Astrocyte (in vitro differentiated cells and primary cell): Measurements from ENCODE around the gene NTN3. TPM values are rescaled to one million over a fixed set of nuclear protein-coding genes. Genes with fewer than 3 reads are reported as not detected.

Source experiments
- DNase-seq: peaks from one replicate; pipeline ENCODE4 v3.0.0-alpha.2; 2010; ENCODE audit warnings: low read depth
- FAIRE-seq: peaks from 2 replicates; lab custom pipeline; 2011; peaks lifted over from hg19 to GRCh38; lab: Jason Lieb, UNC
- H2AFZ ChIP-seq: 2 replicates; pipeline ENCODE4 v1.6.0; 2012; ENCODE audit warnings: low read depth, low read length, inconsistent platforms
- H3K27ac ChIP-seq: 2 replicates; pipeline ENCODE4 v1.5.1; 2011; ENCODE audit warnings: low read depth, low read length, inconsistent platforms
- H3K27me3 ChIP-seq: 2 replicates; pipeline ENCODE4 v1.6.0; 2011; ENCODE audit warnings: low read length, inconsistent platforms; ENCODE audit not compliant: insufficient read depth
- H3K36me3 ChIP-seq: 2 replicates; pipeline ENCODE4 v1.5.1; 2011; ENCODE audit warnings: low read length, inconsistent platforms; ENCODE audit not compliant: insufficient read depth
- H3K4me1 ChIP-seq: 2 replicates; pipeline ENCODE4 v1.5.1; 2011; ENCODE audit warnings: low read length, inconsistent platforms; ENCODE audit not compliant: insufficient read depth
- H3K4me2 ChIP-seq: 2 replicates; pipeline ENCODE4 v1.6.0; 2012; ENCODE audit warnings: low read length, inconsistent platforms
- H3K4me3 ChIP-seq: 2 replicates; pipeline ENCODE4 v1.5.1; 2011; ENCODE audit warnings: low read depth, mild to moderate bottlenecking, low read length, inconsistent platforms; ENCODE audit not compliant: insufficient read depth
- H3K79me2 ChIP-seq: 2 replicates; pipeline ENCODE4 v1.6.0; 2012; ENCODE audit warnings: mild to moderate bottlenecking, low read length, inconsistent platforms; ENCODE audit not compliant: insufficient read depth
- H3K9ac ChIP-seq: 2 replicates; pipeline ENCODE4 v1.6.0; 2012; ENCODE audit warnings: mild to moderate bottlenecking, low read length, inconsistent platforms
- H3K9me3 ChIP-seq: 2 replicates; pipeline ENCODE4 v1.5.1; 2012; ENCODE audit warnings: low read depth, mild to moderate bottlenecking, low read length, inconsistent platforms; ENCODE audit not compliant: insufficient read depth
- H4K20me1 ChIP-seq: 2 replicates; pipeline ENCODE4 v1.6.0; 2012; ENCODE audit warnings: low read length, inconsistent platforms; ENCODE audit not compliant: insufficient read depth
- H3K27ac Mint-ChIP-seq: one replicate; pipeline ENCODE4 v1.8.0; 2021; ENCODE audit warnings: mild to moderate bottlenecking, mixed read lengths; ENCODE audit not compliant: unreplicated experiment
- H3K27me3 Mint-ChIP-seq: one replicate; pipeline ENCODE4 v1.8.0; 2021; ENCODE audit warnings: low read depth, mixed read lengths; ENCODE audit not compliant: unreplicated experiment
- H3K36me3 Mint-ChIP-seq: one replicate; pipeline ENCODE4 v1.8.0; 2021; ENCODE audit warnings: low read depth, mixed read lengths; ENCODE audit not compliant: unreplicated experiment
- H3K4me1 Mint-ChIP-seq: one replicate; pipeline ENCODE4 v1.8.0; 2021; ENCODE audit warnings: low read depth, mixed read lengths; ENCODE audit not compliant: unreplicated experiment
- H3K4me3 Mint-ChIP-seq: one replicate; pipeline ENCODE4 v1.8.0; 2021; ENCODE audit warnings: mild to moderate bottlenecking, moderate library complexity, mixed read lengths; ENCODE audit not compliant: unreplicated experiment
- H3K9me3 Mint-ChIP-seq: one replicate; pipeline ENCODE4 v1.8.0; 2021; ENCODE audit warnings: mild to moderate bottlenecking, mixed read lengths; ENCODE audit not compliant: unreplicated experiment
- CTCF ChIP-seq: IDR thresholded peaks from 2 replicates; pipeline ENCODE4 v1.5.1; 2011; ENCODE audit warnings: low read depth, mild to moderate bottlenecking, inconsistent platforms, low read length, moderate library complexity; ENCODE audit not compliant: insufficient read depth
- EZH2 ChIP-seq: IDR thresholded peaks from 2 replicates; pipeline ENCODE4 v1.6.1; 2012; ENCODE audit warnings: mild to moderate bottlenecking, low read length, inconsistent platforms; ENCODE audit not compliant: insufficient read depth
- total RNA-seq: library from RNA; stranded (reverse); gene quantifications from 2 replicates; pipeline ENCODE4 v1.2.1, GENCODE V29; 2021

The NTN3 gene
- total RNA-seq, 1 donor from 2014 or later = 1.1 TPM

- peaks cover 52% of the 10 kb centered on the region for H4K20me1 ChIP-seq
- TF ChIP-seq EZH2 = no peak
- TF ChIP-seq CTCF = no peak
- H2AFZ ChIP-seq = no peak overlapping the region
- H3K4me1 ChIP-seq = peaks cover 42% of the 10 kb centered on the region
- peaks cover 8% of the 10 kb centered on the region for H3K36me3 Mint-ChIP-seq
- H3K79me2 ChIP-seq = peaks cover 55% of the 10 kb centered on the region
- H3K4me3 Mint-ChIP-seq = peak overlapping the region; percentile 97
- H3K36me3 ChIP-seq = peaks cover under 1% of the 10 kb centered on the region
- no peak for DNase-seq
- peak overlapping the region; percentile 88 for H3K4me3 ChIP-seq
- H3K4me1 Mint-ChIP-seq = peaks cover 32% of the 10 kb centered on the region
- peak overlapping the region; percentile 95 for H3K9ac ChIP-seq
- no peaks in the 10 kb centered on the region for H3K27me3 ChIP-seq
- peak overlapping the region; percentile 82 for H3K27ac ChIP-seq
- no peaks in the 10 kb centered on the region for H3K9me3 ChIP-seq
- no peaks in the 10 kb centered on the region for H3K9me3 Mint-ChIP-seq
- peak overlapping the region; percentile 94 for H3K27ac Mint-ChIP-seq
- FAIRE-seq = no peak
- peaks cover 1% of the 10 kb centered on the region for H3K27me3 Mint-ChIP-seq
- peak overlapping the region; percentile 99 for H3K4me2 ChIP-seq
Measured at GRCh38 chr16:2514333-2515179, 43.5 kb downstream of the NTN3 start.

GRCh38 chr16:2515180-2515851 is 44.2 kb downstream of the NTN3 start:
- H3K4me1 Mint-ChIP-seq = peaks cover 37% of the 10 kb centered on the region
- Histone ChIP-seq H3K79me2 (peaks cover 57% of the 10 kb centered on the region), H3K4me3 (peak overlapping the region; percentile 88)

More at GRCh38 chr16:2515180-2515851, 44.2 kb downstream of the NTN3 start:
- TF ChIP-seq EZH2 (no peak), CTCF (no peak)
- DNase-seq (no peak), FAIRE-seq (no peak)
- H3K36me3 Mint-ChIP-seq = peaks cover 10% of the 10 kb centered on the region
- no peak overlapping the region for H2AFZ ChIP-seq
- H3K27ac Mint-ChIP-seq = peak overlapping the region; percentile 94
- no peaks in the 10 kb centered on the region for H3K27me3 Mint-ChIP-seq
- H3K4me3 Mint-ChIP-seq = peak overlapping the region; percentile 97
- H3K36me3 ChIP-seq = peaks cover 2% of the 10 kb centered on the region
- no peaks in the 10 kb centered on the region for H3K9me3 Mint-ChIP-seq
- H3K4me1 ChIP-seq = peaks cover 43% of the 10 kb centered on the region
- peak overlapping the region; percentile 82 for H3K27ac ChIP-seq
- peak overlapping the region; percentile 99 for H3K4me2 ChIP-seq
- H3K9ac ChIP-seq = peak overlapping the region; percentile 95
- peaks cover 57% of the 10 kb centered on the region for H4K20me1 ChIP-seq
- H3K9me3 ChIP-seq = no peaks in the 10 kb centered on the region
- no peaks in the 10 kb centered on the region for H3K27me3 ChIP-seq
